Gastrocnemius medialis (tissue), 4 donors: ENCODE results near the gene DUSP22. TPM values are rescaled to one million over a fixed set of nuclear protein-coding genes. Genes with fewer than 3 reads are reported as not detected.
"Not testable (repeated sequence)": the region's sequence is repeated elsewhere in the genome, so short reads cannot be mapped to it uniquely, and the experiment has no call there.

Experiments
- ATAC-seq, 2 donors: fragments of 150-250 bp; one replicate each; pipeline ENCODE4 v1.9.1; 2016
- DNase-seq, 2 donors: peaks; one replicate each; pipeline ENCODE4 v3.0.0-alpha.2; 2019
- H3K27ac ChIP-seq, 4 donors: fragments of 200-600 bp; sonication (generic); 1 replicate in 1 of 4; 2 replicates in 3 of 4; pipeline ENCODE4 v1.5.1; 2016 to 2018; ENCODE audit warnings: mild to moderate bottlenecking in 2 of 4, moderate library complexity in 1 of 4
- H3K27me3 ChIP-seq, 3 donors: fragments of 200-600 bp; sonication (generic) in 2 of 3; 1 replicate in 1 of 3; 2 replicates in 2 of 3; pipeline versions ENCODE4 v1.5.1 to v1.6.0; 2016 to 2019; ENCODE audit warnings: mild to moderate bottlenecking in 1 of 3, moderate library complexity in 1 of 3
- H3K36me3 ChIP-seq, 2 donors: fragments of 200-600 bp; sonication (generic) in 1 of 2; one replicate each; pipeline ENCODE4 v1.5.1; 2017 to 2018
- H3K4me1 ChIP-seq, 2 donors: fragments of 200-600 bp; sonication (generic) in 1 of 2; one replicate each; pipeline ENCODE4 v1.5.1; 2016 to 2017; ENCODE audit warnings: mild to moderate bottlenecking in 2 of 2
- H3K4me3 ChIP-seq, 4 donors: fragments of 200-600 bp; sonication (generic) in 3 of 4; 1 replicate in 1 of 4; 2 replicates in 3 of 4; pipeline ENCODE4 v1.5.1; 2016 to 2019; ENCODE audit warnings: mild to moderate bottlenecking in 2 of 4
- H3K9me3 ChIP-seq, 3 donors: fragments of 200-600 bp; sonication (generic) in 2 of 3; 1 replicate in 1 of 3; 2 replicates in 2 of 3; pipeline ENCODE4 v1.5.1; 2016 to 2019
- POLR2A ChIP-seq, 2 donors: fragments of 450-650 bp; IDR thresholded peaks; one replicate each; pipeline ENCODE4 v1.6.1; 2017; ENCODE audit warnings: antibody characterized with exemption in 2 of 2, mild to moderate bottlenecking in 2 of 2, moderate library complexity in 2 of 2
- in situ Hi-C, 4 donors: fragments of 200-750 bp; cut with MboI; loops; one replicate each; pipeline versions ENCODE4 v1.15.0 to v1.8.0; 2017; ENCODE audit warnings: low sequenced_read_pairs in 4 of 4
- intact Hi-C: fragments of 100-400 bp; cut with DNase I; formaldehyde crosslinking; loops from one replicate; pipeline ENCODE4 v1.15.1; 2023; ENCODE audit warnings: low total_unique reads
- total RNA-seq, 4 donors: library from RNA; depleted of rRNA; stranded (reverse); fragments of >200 nt; gene quantifications; one replicate each; pipeline versions ENCODE4 v1.1.0 to v1.2.3, GENCODE V29; 2016
- TF ChIP-seq, protein P1 (sequence below), 5 experiments: fragments of 450-650 bp in 3 of 5; fragments of 200-600 bp in 2 of 5; sonication (generic) in 2 of 5; IDR thresholded peaks in 4 of 5; conservative IDR thresholded peaks in 1 of 5; 1 replicate in 4 of 5; 2 replicates in 1 of 5; pipeline ENCODE4 v1.5.1; 2016 to 2019; ENCODE audit warnings: antibody characterized with exemption in 5 of 5, mild to moderate bottlenecking in 3 of 5, moderate library complexity in 3 of 5

Gene DUSP22
- total RNA-seq, 4 donors from 2014 or later = 53.4 to 70.7 (median 61.3) TPM

DNA sequence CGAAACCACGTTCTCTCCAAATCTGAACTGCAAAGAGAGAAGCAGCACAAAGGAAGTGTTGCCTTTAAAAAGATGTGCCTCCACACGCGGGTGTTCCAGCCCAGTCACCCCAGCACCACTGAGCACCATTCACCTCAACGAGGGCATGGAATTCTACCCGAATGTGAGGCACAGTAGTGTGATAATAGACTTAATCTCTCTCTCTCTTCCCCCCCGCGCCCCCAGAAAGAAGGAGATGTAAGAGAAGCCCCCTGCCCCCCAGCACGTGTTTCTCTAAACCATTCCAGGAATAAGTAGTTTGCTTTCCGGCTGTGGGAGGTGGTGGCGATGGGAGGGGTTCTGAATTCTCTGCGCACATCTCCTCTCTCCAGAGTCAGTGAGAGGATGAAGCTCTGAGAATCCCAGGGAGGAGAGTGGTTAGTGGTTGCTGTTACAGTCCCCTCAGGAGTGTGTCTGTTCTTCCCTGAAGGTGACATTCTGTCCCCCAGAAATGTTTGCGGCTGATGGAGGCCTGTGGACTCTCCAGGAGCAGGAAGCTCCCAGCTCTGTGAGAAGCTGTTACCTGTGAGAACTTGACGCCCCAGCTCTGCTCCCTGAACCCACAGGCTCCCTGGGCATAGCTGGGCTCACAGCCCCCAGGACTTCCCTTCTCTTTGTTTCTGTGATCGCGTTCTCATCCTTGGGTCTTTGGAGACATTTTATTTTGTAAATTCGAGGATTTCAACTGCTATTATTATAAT, 75.8 kb downstream of the DUSP22 start:
- ATAC-seq (no peak), DNase-seq (no peak)
- no peaks in the 10 kb centered on the region for H3K36me3 ChIP-seq
- H3K4me3 ChIP-seq = no peak overlapping the region
- H3K27ac ChIP-seq = no peak overlapping the region
- in situ Hi-C loops = no loop called here
- H3K9me3 ChIP-seq = no peaks in the 10 kb centered on the region
- TF ChIP-seq, protein P1, sequence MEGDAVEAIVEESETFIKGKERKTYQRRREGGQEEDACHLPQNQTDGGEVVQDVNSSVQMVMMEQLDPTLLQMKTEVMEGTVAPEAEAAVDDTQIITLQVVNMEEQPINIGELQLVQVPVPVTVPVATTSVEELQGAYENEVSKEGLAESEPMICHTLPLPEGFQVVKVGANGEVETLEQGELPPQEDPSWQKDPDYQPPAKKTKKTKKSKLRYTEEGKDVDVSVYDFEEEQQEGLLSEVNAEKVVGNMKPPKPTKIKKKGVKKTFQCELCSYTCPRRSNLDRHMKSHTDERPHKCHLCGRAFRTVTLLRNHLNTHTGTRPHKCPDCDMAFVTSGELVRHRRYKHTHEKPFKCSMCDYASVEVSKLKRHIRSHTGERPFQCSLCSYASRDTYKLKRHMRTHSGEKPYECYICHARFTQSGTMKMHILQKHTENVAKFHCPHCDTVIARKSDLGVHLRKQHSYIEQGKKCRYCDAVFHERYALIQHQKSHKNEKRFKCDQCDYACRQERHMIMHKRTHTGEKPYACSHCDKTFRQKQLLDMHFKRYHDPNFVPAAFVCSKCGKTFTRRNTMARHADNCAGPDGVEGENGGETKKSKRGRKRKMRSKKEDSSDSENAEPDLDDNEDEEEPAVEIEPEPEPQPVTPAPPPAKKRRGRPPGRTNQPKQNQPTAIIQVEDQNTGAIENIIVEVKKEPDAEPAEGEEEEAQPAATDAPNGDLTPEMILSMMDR (IDR thresholded peaks at IDR 0.05 in 4 of 5, conservative IDR thresholded peaks at IDR 0.05 in 1 of 5) = no peak
- no peak for TF ChIP-seq POLR2A (IDR thresholded peaks at IDR 0.05)
- intact Hi-C loops = no loop called here
- H3K27me3 ChIP-seq = peaks cover 9 to 50% (median 44%) of the 10 kb centered on the region in 3 donors
- H3K4me1 ChIP-seq = no peaks in the 10 kb centered on the region

DNA sequence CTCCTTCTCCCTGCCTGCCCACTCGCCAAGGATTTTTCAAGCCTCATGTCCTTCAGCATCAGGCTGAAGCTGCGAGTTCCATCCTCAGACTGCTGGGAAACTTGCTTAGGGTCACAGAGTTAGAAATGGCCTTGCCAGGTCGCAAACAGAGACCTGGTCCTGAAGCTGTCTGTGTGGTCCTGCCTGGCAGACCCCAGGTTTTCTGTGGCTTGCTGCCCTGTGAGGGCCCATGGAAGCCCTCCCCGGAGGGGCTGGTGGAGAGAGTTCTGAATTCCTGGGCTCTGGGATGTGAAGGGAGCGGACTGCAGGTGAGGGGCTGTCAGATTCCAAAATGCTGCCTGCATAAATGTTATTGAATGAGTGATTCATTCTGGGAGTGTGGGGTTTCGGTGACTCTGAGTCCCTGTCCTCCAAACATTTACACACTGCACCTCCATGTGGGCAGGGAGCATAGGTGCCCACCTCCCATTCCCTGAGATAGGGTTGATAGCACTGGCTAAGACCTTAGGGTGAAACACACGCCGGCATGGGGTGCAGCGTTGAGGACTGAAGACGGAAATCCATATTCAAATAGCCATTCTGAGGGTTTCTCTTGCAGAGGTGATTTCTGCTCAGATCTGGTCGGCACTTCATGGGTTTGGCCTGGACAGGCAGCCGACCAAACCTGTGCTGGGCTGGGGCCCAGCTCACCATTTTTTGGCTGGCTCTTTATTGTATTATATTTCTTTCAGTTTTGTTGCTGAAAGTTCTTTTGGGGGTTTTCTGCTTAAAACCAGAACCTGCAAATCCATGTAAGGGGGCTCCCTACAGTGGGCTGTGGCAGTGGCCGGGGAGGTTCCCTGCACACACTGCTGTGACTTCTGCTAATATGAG, 77.5 kb downstream of the DUSP22 start:
- TF ChIP-seq, protein P1 (IDR thresholded peaks at IDR 0.05 in 4 of 5, conservative IDR thresholded peaks at IDR 0.05 in 1 of 5) = no peak
- TF ChIP-seq POLR2A (IDR thresholded peaks at IDR 0.05) = no peak
- ATAC-seq (no peak), DNase-seq (no peak)
- intact Hi-C loops = no loop called here
- Histone ChIP-seq H3K4me3 (no peak overlapping the region), H3K4me1 (no peaks in the 10 kb centered on the region), H3K36me3 (no peaks in the 10 kb centered on the region), H3K9me3 (no peaks in the 10 kb centered on the region), H3K27ac (no peak overlapping the region), H3K27me3 (peaks cover 27 to 58% (median 57%) of the 10 kb centered on the region in 3 donors)
- in situ Hi-C loops = no loop called here

DNA sequence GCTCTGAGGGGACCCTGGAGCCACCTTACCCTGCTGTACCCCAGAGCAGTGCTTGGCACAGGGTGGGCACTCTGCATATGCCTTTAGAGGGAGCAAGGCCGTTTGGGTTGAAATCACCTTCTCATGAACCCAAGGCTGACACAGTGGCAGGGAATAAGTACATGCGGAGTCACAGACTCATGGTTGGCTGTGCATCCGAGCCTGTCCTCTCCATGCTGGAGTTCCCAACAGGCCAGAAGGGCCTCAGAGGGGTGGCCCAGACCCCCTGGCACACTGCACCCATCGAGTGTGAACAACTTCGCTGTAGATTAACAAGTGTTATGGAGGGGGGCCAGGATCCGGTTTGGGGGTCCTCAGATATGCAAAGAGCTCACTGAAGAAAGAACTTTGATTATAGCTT, 78.3 kb downstream of the DUSP22 start:
- DNase-seq (no peak), ATAC-seq (no peak)
- Histone ChIP-seq H3K9me3 (no peaks in the 10 kb centered on the region), H3K27me3 (peaks cover 27 to 63% (median 55%) of the 10 kb centered on the region in 3 donors), H3K4me1 (no peaks in the 10 kb centered on the region), H3K4me3 (no peak overlapping the region), H3K27ac (no peak overlapping the region), H3K36me3 (no peaks in the 10 kb centered on the region)
- no peak for TF ChIP-seq POLR2A (IDR thresholded peaks at IDR 0.05)
- TF ChIP-seq, protein P1 (IDR thresholded peaks at IDR 0.05 in 4 of 5, conservative IDR thresholded peaks at IDR 0.05 in 1 of 5) = no peak
- intact Hi-C loops (no loop called here), in situ Hi-C loops (no loop called here)

DNA sequence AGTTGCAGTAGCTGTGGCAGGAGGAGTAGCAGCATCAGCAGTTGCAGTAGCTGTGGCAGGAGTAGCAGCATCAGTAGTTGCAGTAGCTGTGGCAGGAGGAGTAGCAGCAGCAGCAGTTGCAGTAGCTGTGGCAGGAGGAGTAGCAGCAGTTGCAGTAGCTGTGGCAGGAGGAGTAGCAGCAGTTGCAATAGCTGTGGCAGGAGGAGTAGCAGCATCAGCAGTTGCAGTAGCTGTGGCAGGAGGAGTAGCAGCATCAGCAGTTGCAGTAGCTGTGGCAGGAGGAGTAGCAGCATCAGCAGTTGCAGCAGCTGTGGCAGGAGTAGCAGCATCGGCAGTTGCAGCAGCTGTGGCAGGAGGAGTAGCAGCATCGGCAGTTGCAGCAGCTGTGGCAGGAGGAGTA, 79.6 kb downstream of the DUSP22 start:
- H3K4me1 ChIP-seq, ATAC-seq, DNase-seq, intact Hi-C loops, H3K4me3 ChIP-seq, in situ Hi-C loops, H3K27ac ChIP-seq, H3K9me3 ChIP-seq, H3K36me3 ChIP-seq: not testable (repeated sequence)
- peaks cover 27 to 59% (median 52%) of the 10 kb centered on the region in 3 donors for H3K27me3 ChIP-seq

DNA sequence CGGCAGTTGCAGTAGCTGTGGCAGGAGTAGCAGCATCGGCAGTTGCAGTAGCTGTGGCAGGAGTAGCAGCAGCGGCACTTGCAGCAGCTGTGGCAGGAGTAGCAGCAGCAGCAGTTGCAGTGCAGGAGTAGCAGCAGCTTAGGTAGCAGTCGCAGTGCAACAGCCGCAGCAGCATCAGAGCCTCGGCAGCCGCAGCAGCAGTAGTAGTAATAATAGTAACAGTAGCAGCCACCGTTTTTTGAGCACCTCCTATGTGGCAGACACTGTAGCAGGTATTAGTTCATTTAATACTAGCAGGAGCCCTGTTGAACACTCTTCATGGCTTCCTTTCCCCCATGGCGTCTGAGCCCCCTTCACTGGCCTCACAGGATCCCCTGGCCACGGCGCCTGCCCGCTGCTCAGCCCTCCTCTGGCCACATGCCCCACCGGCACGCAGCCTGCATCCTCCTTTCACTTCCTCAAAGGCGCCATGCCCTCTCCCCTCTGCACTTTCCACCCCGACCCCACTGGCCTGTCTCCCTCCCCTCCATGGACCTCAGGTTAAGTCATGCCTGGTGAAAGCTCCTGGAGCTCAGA, 80.1 kb downstream of the DUSP22 start:
- H3K27me3 ChIP-seq = peaks cover 27 to 63% (median 52%) of the 10 kb centered on the region in 3 donors
- DNase-seq (no peak), ATAC-seq (no peak)
- H3K9me3 ChIP-seq = no peaks in the 10 kb centered on the region
- TF ChIP-seq, protein P1 (IDR thresholded peaks at IDR 0.05 in 4 of 5, conservative IDR thresholded peaks at IDR 0.05 in 1 of 5) = no peak
- no peak for TF ChIP-seq POLR2A (IDR thresholded peaks at IDR 0.05)
- H3K4me1 ChIP-seq = no peaks in the 10 kb centered on the region
- no peak overlapping the region for H3K4me3 ChIP-seq
- no peak overlapping the region for H3K27ac ChIP-seq
- in situ Hi-C loops = no loop called here
- no peaks in the 10 kb centered on the region for H3K36me3 ChIP-seq
- intact Hi-C loops = no loop called here
